ENCODE results near the gene ACTN4. TPM values are rescaled to one million over a fixed set of nuclear protein-coding genes. Genes with fewer than 3 reads are reported as not detected.
"Not testable (repeated sequence)": the region's sequence is repeated elsewhere in the genome, so short reads cannot be mapped to it uniquely, and the experiment has no call there.

Gene ACTN4
- 113 TPM for polyA plus RNA-seq (2012; ENCODE audit: missing spikeins)

GRCh38 chr19:38647368-38647965 is at the start of gene ACTN4:
TSS of gene ACTN4 (plus strand) at chr19:38647649. CDS start at chr19:38647746, 97 bp downstream.
- TF ChIP-seq POLR2A (IDR thresholded peaks at IDR 0.05; ENCODE audit: low read depth, low read length) (peak; percentile 96), TAF1 (IDR thresholded peaks at IDR 0.05; ENCODE audit: borderline replicate concordance, low read depth, low read length) (peak; percentile 84), POLR2AphosphoS5 (IDR thresholded peaks at IDR 0.05; ENCODE audit: low read depth, low read length) (peak; percentile 94)

GRCh38 chr19:38599722-38600121 is 47.7 kb upstream of the ACTN4 start:
- FAIRE-seq (no peak), DNase-seq (ENCODE audit: insufficient read length) (no peak)
- TF ChIP-seq POLR2A (IDR thresholded peaks at IDR 0.05; ENCODE audit: low read depth, low read length) (no peak), TAF1 (IDR thresholded peaks at IDR 0.05; ENCODE audit: borderline replicate concordance, low read depth, low read length) (no peak), POLR2AphosphoS5 (IDR thresholded peaks at IDR 0.05; ENCODE audit: low read depth, low read length) (no peak)

More at GRCh38 chr19:38647368-38647965, at the start of gene ACTN4:
- DNase-seq (ENCODE audit: insufficient read length) (peak; percentile 93), FAIRE-seq (peak; percentile 99)

- not testable (repeated sequence) for DNase-seq (ENCODE audit: insufficient read length); FAIRE-seq
Measured at GRCh38 chr19:38602856-38603255, 44.6 kb upstream of the ACTN4 start.

- TF ChIP-seq POLR2AphosphoS5 (IDR thresholded peaks at IDR 0.05; ENCODE audit: low read depth, low read length), result no peak
- no peak for TF ChIP-seq TAF1 (IDR thresholded peaks at IDR 0.05; ENCODE audit: borderline replicate concordance, low read depth, low read length)
- TF ChIP-seq POLR2A (IDR thresholded peaks at IDR 0.05; ENCODE audit: low read depth, low read length), result no peak
- no peak for DNase-seq (ENCODE audit: insufficient read length)
- no peak for FAIRE-seq
Measured at GRCh38 chr19:38606131-38606530, 41.3 kb upstream of the ACTN4 start.

GRCh38 chr19:38614289-38614688 is 33.2 kb upstream of the ACTN4 start:
- TF ChIP-seq POLR2A (IDR thresholded peaks at IDR 0.05; ENCODE audit: low read depth, low read length) (no peak), POLR2AphosphoS5 (IDR thresholded peaks at IDR 0.05; ENCODE audit: low read depth, low read length) (no peak), TAF1 (IDR thresholded peaks at IDR 0.05; ENCODE audit: borderline replicate concordance, low read depth, low read length) (no peak)
- FAIRE-seq (no peak), DNase-seq (ENCODE audit: insufficient read length) (no peak)

- DNase-seq (ENCODE audit: insufficient read length) (no peak), FAIRE-seq (no peak)
- TF ChIP-seq POLR2A (IDR thresholded peaks at IDR 0.05; ENCODE audit: low read depth, low read length) (no peak), TAF1 (IDR thresholded peaks at IDR 0.05; ENCODE audit: borderline replicate concordance, low read depth, low read length) (no peak), POLR2AphosphoS5 (IDR thresholded peaks at IDR 0.05; ENCODE audit: low read depth, low read length) (no peak)
Measured at GRCh38 chr19:38615007-38615581, 32.4 kb upstream of the ACTN4 start.

GRCh38 chr19:38616265-38616664 is 31.2 kb upstream of the ACTN4 start:
- TF ChIP-seq POLR2AphosphoS5 (IDR thresholded peaks at IDR 0.05; ENCODE audit: low read depth, low read length) (no peak), POLR2A (IDR thresholded peaks at IDR 0.05; ENCODE audit: low read depth, low read length) (peak; percentile 41; the same call in 1 of the 2 replicates), TAF1 (IDR thresholded peaks at IDR 0.05; ENCODE audit: borderline replicate concordance, low read depth, low read length) (no peak)
- no peak for DNase-seq (ENCODE audit: insufficient read length)
- FAIRE-seq, result peak; percentile 36

- peak; percentile 67 for FAIRE-seq
- TF ChIP-seq POLR2AphosphoS5 (IDR thresholded peaks at IDR 0.05; ENCODE audit: low read depth, low read length) (no peak), TAF1 (IDR thresholded peaks at IDR 0.05; ENCODE audit: borderline replicate concordance, low read depth, low read length) (no peak), POLR2A (IDR thresholded peaks at IDR 0.05; ENCODE audit: low read depth, low read length) (no peak)
- no peak for DNase-seq (ENCODE audit: insufficient read length)
Measured at GRCh38 chr19:38617283-38617763, 30.1 kb upstream of the ACTN4 start.

- FAIRE-seq (peak; percentile 93), DNase-seq (ENCODE audit: insufficient read length) (peak; percentile 78)
- TF ChIP-seq POLR2A (IDR thresholded peaks at IDR 0.05; ENCODE audit: low read depth, low read length), result peak; percentile 47; the same call in 1 of the 2 replicates
- no peak for TF ChIP-seq TAF1 (IDR thresholded peaks at IDR 0.05; ENCODE audit: borderline replicate concordance, low read depth, low read length)
- TF ChIP-seq POLR2AphosphoS5 (IDR thresholded peaks at IDR 0.05; ENCODE audit: low read depth, low read length), result peak; percentile 68; the same call in 1 of the 2 replicates
Measured at GRCh38 chr19:38617764-38618589, 29.5 kb upstream of the ACTN4 start, which contains the start of gene MAP4K1. TSS of gene MAP4K1 (minus strand) at chr19:38617953. CDS start at chr19:38617895, 58 bp downstream.

- FAIRE-seq (peak; percentile 99), DNase-seq (ENCODE audit: insufficient read length) (peak; percentile 87)
- TF ChIP-seq POLR2A (IDR thresholded peaks at IDR 0.05; ENCODE audit: low read depth, low read length), result peak; percentile 97
- TF ChIP-seq TAF1 (IDR thresholded peaks at IDR 0.05; ENCODE audit: borderline replicate concordance, low read depth, low read length), result peak; percentile 43; the same call in 1 of the 2 replicates
- peak; percentile 97 for TF ChIP-seq POLR2AphosphoS5 (IDR thresholded peaks at IDR 0.05; ENCODE audit: low read depth, low read length)
Measured at GRCh38 chr19:38618590-38619360, 28.7 kb upstream of the ACTN4 start, which contains the start of gene EIF3K. TSS of gene EIF3K (plus strand) at chr19:38619188. CDS start at chr19:38619269, 81 bp downstream.

Data from GM12892 (cell line).